Thyroid gland (tissue), 4 donors: ENCODE measurements around the gene CCNJ. TPM values are rescaled to one million over a fixed set of nuclear protein-coding genes. Genes with fewer than 3 reads are reported as not detected.

Experiments used
- DNase-seq, 2 donors: peaks; one replicate each; pipeline ENCODE4 v3.0.0-alpha.2; 2019
- H3K27ac ChIP-seq, 3 donors: fragments of 200-600 bp; sonication (generic); 1 replicate in 2 of 3; 2 replicates in 1 of 3; pipeline ENCODE4 v1.5.1; 2016 to 2019; ENCODE audit warnings: mild to moderate bottlenecking in 1 of 3, moderate library complexity in 1 of 3
- H3K27me3 ChIP-seq: fragments of 200-600 bp; sonication (generic); one replicate; pipeline ENCODE4 v1.5.1; 2019
- H3K36me3 ChIP-seq, 2 donors: fragments of 200-600 bp; sonication (generic); one replicate each; pipeline ENCODE4 v1.5.1; 2016 to 2019
- H3K4me1 ChIP-seq, 2 donors: fragments of 200-600 bp; sonication (generic); one replicate each; pipeline ENCODE4 v1.5.1; 2017 to 2019
- H3K4me3 ChIP-seq, 3 donors: fragments of 200-600 bp; sonication (generic); replicated peaks in 1 of 3; 1 replicate in 2 of 3; 2 replicates in 1 of 3; pipeline ENCODE4 v1.5.1; 2016; ENCODE audit warnings: mild to moderate bottlenecking in 1 of 3
- H3K9me3 ChIP-seq: fragments of 200-600 bp; sonication (generic); one replicate; pipeline ENCODE4 v1.5.1; 2017
- POLR2A ChIP-seq, 2 donors: fragments of 450-650 bp; IDR thresholded peaks; one replicate each; pipeline ENCODE4 v1.6.1; 2017; ENCODE audit warnings: antibody characterized with exemption in 2 of 2, mild to moderate bottlenecking in 2 of 2, moderate library complexity in 1 of 2
- WGBS, 2 donors: methylation state at CpG; one replicate each; pipeline ENCODE4 v1.1.5; 2017; 5-methylcytosine and 5-hydroxymethylcytosine counted together
- intact Hi-C: fragments of 100-400 bp; cut with DNase I; formaldehyde crosslinking; loops from one replicate; pipeline ENCODE4 v1.15.1; 2023
- microRNA-seq: library from miRNA; unstranded; fragments of <30 nt; microRNA quantifications from one replicate; pipeline ENCODE4, GENCODE V29; 2016
- small RNA-seq: library from RNA; depleted of rRNA; stranded (forward); fragments of <200 nt; gene quantifications from one replicate; pipeline ENCODE3, GENCODE V24; 2016
- total RNA-seq, 4 donors: library from RNA; depleted of rRNA; stranded (reverse); fragments of >200 nt; gene quantifications; one replicate each; pipeline ENCODE4 v1.2.3, GENCODE V29; 2016
- TF ChIP-seq, protein P1 (sequence below), 6 experiments: fragments of 200-600 bp in 3 of 6; fragments of 450-650 bp in 3 of 6; sonication (generic) in 3 of 6; IDR thresholded peaks; one replicate each; pipeline ENCODE4 v1.5.1; 2016 to 2019; ENCODE audit warnings: antibody characterized with exemption in 6 of 6, mild to moderate bottlenecking in 2 of 6, inconsistent platforms in 1 of 6, moderate library complexity in 1 of 6

CCNJ gene
- total RNA-seq, 4 donors from 2014 or later: 4.6 to 10.6 (median 5.8) TPM

DNA sequence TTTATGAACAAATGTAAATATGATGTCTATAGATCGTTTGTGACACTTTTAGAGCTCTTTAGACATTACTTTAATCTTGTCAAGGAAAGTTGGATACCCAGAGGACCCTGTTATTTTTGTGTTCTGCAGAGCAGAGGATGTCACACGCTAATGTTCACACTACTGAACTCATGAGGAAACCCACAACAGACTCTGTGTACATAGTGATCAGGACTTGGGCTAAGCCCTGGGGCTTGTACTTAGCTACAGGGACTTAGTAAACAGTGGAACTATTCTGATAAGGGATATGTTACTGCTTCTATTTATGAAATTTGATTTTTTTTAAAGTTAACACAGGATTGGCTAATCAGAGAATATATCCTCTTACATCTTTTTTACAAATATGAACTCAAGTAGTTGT is 50.6 kb downstream of the CCNJ start:
- intact Hi-C loops: no loop called here
- H3K4me1 ChIP-seq: peaks cover 0 to 5% of the 10 kb centered on the region in 2 donors
- no peaks in the 10 kb centered on the region for H3K36me3 ChIP-seq
- no peak overlapping the region for H3K27ac ChIP-seq
- peaks cover 5% of the 10 kb centered on the region for H3K27me3 ChIP-seq
- H3K9me3 ChIP-seq: no peaks in the 10 kb centered on the region
- no peak overlapping the region for H3K4me3 ChIP-seq
- DNase-seq: no peak
- 43 to 55% methylated on average over 2 of the region's 2 CpGs for WGBS, 2 donors
- no peak for TF ChIP-seq POLR2A (IDR thresholded peaks at IDR 0.05)

DNA sequence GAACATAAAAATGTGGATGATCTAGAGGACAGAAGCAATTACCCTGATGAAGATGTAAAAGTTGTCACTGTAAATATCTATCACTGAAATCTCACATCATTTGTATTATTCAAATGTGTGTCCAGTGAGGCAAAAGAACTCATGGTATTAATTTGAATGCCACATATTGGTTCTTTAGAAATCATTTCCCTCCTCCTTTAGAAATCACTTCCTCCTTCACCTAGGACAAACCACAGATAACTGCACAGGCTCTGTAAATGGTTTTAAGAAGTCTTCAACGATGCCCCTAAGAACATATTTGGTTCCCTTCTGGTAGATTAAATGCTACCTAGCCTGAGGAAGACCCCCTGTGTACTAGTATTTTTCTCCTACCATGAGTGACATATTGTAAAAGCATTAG is 53.6 kb downstream of the CCNJ start:
- H3K36me3 ChIP-seq: no peaks in the 10 kb centered on the region
- no peak for TF ChIP-seq POLR2A (IDR thresholded peaks at IDR 0.05)
- TF ChIP-seq, protein P1, sequence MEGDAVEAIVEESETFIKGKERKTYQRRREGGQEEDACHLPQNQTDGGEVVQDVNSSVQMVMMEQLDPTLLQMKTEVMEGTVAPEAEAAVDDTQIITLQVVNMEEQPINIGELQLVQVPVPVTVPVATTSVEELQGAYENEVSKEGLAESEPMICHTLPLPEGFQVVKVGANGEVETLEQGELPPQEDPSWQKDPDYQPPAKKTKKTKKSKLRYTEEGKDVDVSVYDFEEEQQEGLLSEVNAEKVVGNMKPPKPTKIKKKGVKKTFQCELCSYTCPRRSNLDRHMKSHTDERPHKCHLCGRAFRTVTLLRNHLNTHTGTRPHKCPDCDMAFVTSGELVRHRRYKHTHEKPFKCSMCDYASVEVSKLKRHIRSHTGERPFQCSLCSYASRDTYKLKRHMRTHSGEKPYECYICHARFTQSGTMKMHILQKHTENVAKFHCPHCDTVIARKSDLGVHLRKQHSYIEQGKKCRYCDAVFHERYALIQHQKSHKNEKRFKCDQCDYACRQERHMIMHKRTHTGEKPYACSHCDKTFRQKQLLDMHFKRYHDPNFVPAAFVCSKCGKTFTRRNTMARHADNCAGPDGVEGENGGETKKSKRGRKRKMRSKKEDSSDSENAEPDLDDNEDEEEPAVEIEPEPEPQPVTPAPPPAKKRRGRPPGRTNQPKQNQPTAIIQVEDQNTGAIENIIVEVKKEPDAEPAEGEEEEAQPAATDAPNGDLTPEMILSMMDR (IDR thresholded peaks at IDR 0.05): no peak
- intact Hi-C loops: no loop called here
- no peaks in the 10 kb centered on the region for H3K4me1 ChIP-seq
- no peak overlapping the region for H3K4me3 ChIP-seq
- H3K27me3 ChIP-seq: peaks cover 5% of the 10 kb centered on the region
- no peak for DNase-seq
- no peak overlapping the region for H3K27ac ChIP-seq
- 69 to 86% methylated on average over 1 of the region's 1 CpG for WGBS, 2 donors
- no peaks in the 10 kb centered on the region for H3K9me3 ChIP-seq

DNA sequence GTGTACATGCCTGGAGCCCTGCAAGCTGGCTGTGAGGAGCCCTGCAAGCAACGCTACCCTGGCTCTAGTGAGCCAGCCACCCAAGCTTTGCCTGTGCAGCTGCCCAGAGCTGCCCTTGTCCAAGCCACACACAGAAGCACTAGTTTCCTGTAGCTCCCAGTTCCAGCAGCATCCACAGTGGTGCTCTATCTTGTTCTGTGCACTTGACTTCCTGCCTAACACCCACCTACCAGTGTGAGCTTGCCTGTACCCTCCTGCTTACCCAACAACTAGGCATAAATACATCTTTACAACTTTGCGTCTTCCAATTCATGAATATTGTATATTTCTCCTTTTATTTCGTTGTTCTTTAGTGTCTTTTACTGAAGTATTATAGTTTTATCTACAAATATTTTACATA is 54.5 kb downstream of the CCNJ start:
- H3K36me3 ChIP-seq: no peaks in the 10 kb centered on the region
- intact Hi-C loops: no loop called here
- DNase-seq: no peak
- H3K27ac ChIP-seq: no peak overlapping the region
- WGBS, 2 donors: 83 to 84% methylated on average over 3 of the region's 3 CpGs
- H3K4me1 ChIP-seq: no peaks in the 10 kb centered on the region
- H3K27me3 ChIP-seq: peaks cover 5% of the 10 kb centered on the region
- no peaks in the 10 kb centered on the region for H3K9me3 ChIP-seq
- TF ChIP-seq POLR2A (IDR thresholded peaks at IDR 0.05): no peak
- TF ChIP-seq, protein P1 (IDR thresholded peaks at IDR 0.05): no peak
- no peak overlapping the region for H3K4me3 ChIP-seq

DNA sequence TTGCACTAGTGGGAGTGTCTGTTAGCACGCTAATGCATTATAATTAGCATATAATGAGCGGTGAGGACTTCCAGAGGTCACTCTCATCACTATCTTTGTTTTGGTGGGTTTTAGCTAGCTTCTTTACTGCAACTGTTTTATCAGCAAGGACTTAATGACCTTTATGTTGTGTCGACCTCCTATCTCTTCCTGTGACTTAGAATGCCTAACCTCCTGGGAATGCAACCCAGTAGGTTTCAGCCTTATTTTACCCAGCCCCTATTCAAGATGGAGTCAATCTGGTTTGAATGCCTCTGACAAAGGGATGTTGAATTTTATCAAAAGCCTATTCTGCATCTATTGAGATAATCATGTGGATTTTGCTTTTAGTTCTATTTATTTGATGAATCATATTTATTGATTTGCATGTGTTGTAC is 64.2 kb downstream of the CCNJ start:
- Histone ChIP-seq H3K4me1 (no peaks in the 10 kb centered on the region), H3K27ac (no peak overlapping the region), H3K27me3 (peaks cover 19% of the 10 kb centered on the region), H3K9me3 (no peaks in the 10 kb centered on the region), H3K36me3 (no peaks in the 10 kb centered on the region), H3K4me3 (no peak overlapping the region)
- intact Hi-C loops: no loop called here
- DNase-seq: no peak
- 58 to 59% methylated on average over 3 of the region's 3 CpGs for WGBS, 2 donors
- TF ChIP-seq, protein P1 (IDR thresholded peaks at IDR 0.05): no peak
- no peak for TF ChIP-seq POLR2A (IDR thresholded peaks at IDR 0.05)

Small RNA genes lying within 50 kb of the gene (microRNA-seq; reads per million reads assigned to microRNA genes)
- 8.4 reads per million, percentile 22 among the genes with 10 or more reads in this experiment for gene MIR3157

Small RNA genes lying within 50 kb of the gene (small RNA-seq; reads per million reads assigned to genes)
- gene MIR3157: not detected

Other genes starting within 250 kb of the CCNJ start
- gene CC2D2B, start 135.6 kb upstream of the CCNJ start, total RNA-seq: 1 to 10 TPM; 1.2 to 2.3 (median 2.1) TPM
- 10 to 100 TPM; 31.1 to 43.5 (median 35.5) TPM for gene ZNF518A, start 86.7 kb downstream of the CCNJ start, total RNA-seq
- 10 to 100 TPM in 3 of 4 donors, 1 to 10 TPM in 1; 5.8 to 36.9 (median 25.7) TPM for gene BLNK, start 228.0 kb downstream of the CCNJ start, total RNA-seq